Endothelial cell of umbilical vein (primary cell): ENCODE results near the gene ARHGAP18. TPM values are rescaled to one million over a fixed set of nuclear protein-coding genes. Genes with fewer than 3 reads are reported as not detected.

Experiments used
- BruUV-seq: library from RNA; stranded (reverse); fragments of 400-500 nt; replicated peaks from 2 replicates; lab custom pipeline; 2021; lab: Mats Ljungman, UMichigan
- CTCF ChIA-PET: fragments of 300-600, 350-600 bp; sonication (Branson Sonifier 250); formaldehyde crosslinking; loops from one replicate; lab custom pipeline; 2021; ENCODE audit warnings: antibody characterized with exemption, inconsistent platforms; lab: Charles Lee
- POLR2A ChIA-PET: fragments of 300-600, 350-600 bp; sonication (Branson Sonifier 250); formaldehyde crosslinking; loops from one replicate; lab custom pipeline; 2021; ENCODE audit warnings: antibody characterized with exemption, inconsistent platforms; lab: Charles Lee
- DNase-seq: peaks from one replicate; pipeline ENCODE4 v3.0.0-alpha.2; 2011; ENCODE audit warnings: low read depth, low spot score
- FAIRE-seq: peaks from 2 replicates; lab custom pipeline; 2011; peaks lifted over from hg19 to GRCh38; lab: Jason Lieb, UNC
- H2AFZ ChIP-seq: 2 replicates; pipeline ENCODE4 v1.6.0; 2012; ENCODE audit warnings: low read depth, low read length, control low read depth, inconsistent platforms
- H3K27ac ChIP-seq: 2 replicates; pipeline ENCODE4 v1.5.1; 2011; ENCODE audit warnings: low read depth, mild to moderate bottlenecking, control low read depth, low read length, moderate library complexity; ENCODE audit not compliant: insufficient read depth
- H3K27me3 ChIP-seq, 2 experiments: 2 replicates each; pipeline versions ENCODE4 v1.6.0 to v1.6.1; 2011; ENCODE audit warnings: low read length in 2 of 2, mixed read lengths in 1 of 2; ENCODE audit not compliant: control insufficient read depth in 2 of 2, insufficient read depth in 2 of 2
- H3K36me3 ChIP-seq, 2 experiments: 2 replicates in 1 of 2; 3 replicates in 1 of 2; pipeline ENCODE4 v1.5.1; 2011; ENCODE audit warnings: low read length in 2 of 2, mild to moderate bottlenecking in 1 of 2, moderate library complexity in 1 of 2; ENCODE audit not compliant: control insufficient read depth in 2 of 2, insufficient read depth in 2 of 2; ENCODE audit errors: extremely low read depth in 1 of 2
- H3K4me1 ChIP-seq: 3 replicates; pipeline ENCODE4 v1.5.1; 2011; ENCODE audit warnings: mild to moderate bottlenecking, low read length; ENCODE audit not compliant: control insufficient read depth, insufficient read depth; ENCODE audit errors: extremely low read depth
- H3K4me2 ChIP-seq: 2 replicates; pipeline ENCODE4 v1.6.1; 2011; ENCODE audit warnings: low read length, control low read depth, mixed read lengths; ENCODE audit not compliant: insufficient read depth
- H3K4me3 ChIP-seq, 3 experiments: fragments of 200-600 bp in 1 of 3; sonication (generic), shearing (Covaris generic) in 1 of 3; replicated peaks in 1 of 3; 2 replicates each; pipeline ENCODE4 v1.5.1; 2011 to 2016; ENCODE audit warnings: control low read depth in 3 of 3, low read length in 3 of 3, mild to moderate bottlenecking in 2 of 3, inconsistent platforms in 1 of 3, low read depth in 1 of 3, moderate library complexity in 1 of 3; ENCODE audit not compliant: insufficient read depth in 1 of 3
- H3K79me2 ChIP-seq: 2 replicates; pipeline ENCODE4 v1.6.0; 2012; ENCODE audit warnings: low read length, inconsistent platforms; ENCODE audit not compliant: control insufficient read depth, insufficient read depth
- H3K9ac ChIP-seq: replicated peaks from 2 replicates; pipeline ENCODE3; 2011; ENCODE audit warnings: low read length, control low read depth; ENCODE audit not compliant: insufficient read depth; ENCODE audit errors: extremely low read depth
- H3K9me1 ChIP-seq: replicated peaks from 3 replicates; pipeline ENCODE4 v1.6.0; 2011; ENCODE audit warnings: mild to moderate bottlenecking, low read length; ENCODE audit not compliant: control insufficient read depth, insufficient read depth; ENCODE audit errors: extremely low read depth
- H3K9me3 ChIP-seq: replicated peaks from 2 replicates; pipeline ENCODE4 v1.5.1; 2012; ENCODE audit warnings: low read length, inconsistent platforms; ENCODE audit not compliant: control insufficient read depth, insufficient read depth
- H4K20me1 ChIP-seq: replicated peaks from 2 replicates; pipeline ENCODE3; 2011; ENCODE audit warnings: mild to moderate bottlenecking, low read length; ENCODE audit not compliant: control insufficient read depth, insufficient read depth; ENCODE audit errors: extremely low read depth
- EZH2 ChIP-seq: IDR thresholded peaks from 2 replicates; pipeline ENCODE4 v1.6.1; 2012; ENCODE audit warnings: borderline replicate concordance, low read depth, mild to moderate bottlenecking, moderate library complexity, low read length, inconsistent platforms; ENCODE audit not compliant: severe bottlenecking
- FOS ChIP-seq: IDR thresholded peaks from 2 replicates; pipeline ENCODE4 v1.6.1; 2011; ENCODE audit warnings: mild to moderate bottlenecking, low read length, moderate library complexity, borderline replicate concordance; ENCODE audit not compliant: insufficient read depth
- GATA2 ChIP-seq: IDR thresholded peaks from 2 replicates; pipeline ENCODE4 v1.7.0; 2011; ENCODE audit warnings: low read depth, mild to moderate bottlenecking, moderate library complexity, mixed read lengths, low read length; ENCODE audit not compliant: insufficient read length, insufficient read depth
- JUN ChIP-seq: IDR thresholded peaks from 2 replicates; pipeline ENCODE4 v1.6.1; 2011; ENCODE audit warnings: borderline replicate concordance, low read depth; ENCODE audit not compliant: insufficient read length, insufficient read depth
- MAX ChIP-seq: IDR thresholded peaks from 2 replicates; pipeline ENCODE4 v1.6.1; 2011; ENCODE audit not compliant: insufficient read depth, insufficient read length
- MYC ChIP-seq: IDR thresholded peaks from one replicate; pipeline ENCODE4 v1.6.1; 2011; ENCODE audit warnings: mild to moderate bottlenecking, low read depth, low read length
- POLR2A ChIP-seq: IDR thresholded peaks from 2 replicates; pipeline ENCODE4 v1.6.1; 2012; ENCODE audit warnings: low read depth, mild to moderate bottlenecking, control low read depth, low read length
- POLR2AphosphoS5 ChIP-seq: IDR thresholded peaks from 2 replicates; pipeline ENCODE4 v1.6.1; 2012; ENCODE audit warnings: low read depth, mild to moderate bottlenecking, control low read depth, low read length, moderate library complexity; ENCODE audit not compliant: insufficient read depth
- dilution Hi-C: fragments of 300-500 bp; cut with MboI; formaldehyde crosslinking; loops from one replicate; pipeline ENCODE4 v1.15.0; 2019; ENCODE audit warnings: low sequenced_read_pairs; ENCODE audit not compliant: extremely low pct_ligation_motif_present
- intact Hi-C: fragments of 100-400 bp; cut with micrococcal nuclease; formaldehyde crosslinking; loops from one replicate; pipeline ENCODE4 v1.10.0; 2022
- polyA plus RNA-seq, 4 experiments: library from polyadenylated mRNA; depleted of rRNA in 3 of 4; stranded (reverse) in 3 of 4; unstranded in 1 of 4; fragments of >200 nt; gene quantifications; 2 replicates each; pipeline versions ENCODE4 v1.2.1 to v1.2.3, GENCODE V29; 2011 to 2012; ENCODE audit warnings: missing spikeins in 1 of 4
- total RNA-seq: library from RNA; stranded (reverse); gene quantifications from 2 replicates; pipeline ENCODE4 v1.2.3, GENCODE V29; 2021
- TF ChIP-seq, protein P1 (sequence below), 2 donors: IDR thresholded peaks; 1 replicate in 1 of 2; 2 replicates in 1 of 2; pipeline ENCODE4 v1.5.1; 2011; ENCODE audit warnings: low read length in 2 of 2, mild to moderate bottlenecking in 2 of 2, moderate library complexity in 2 of 2, control low read depth in 1 of 2, inconsistent platforms in 1 of 2, low read depth in 1 of 2; ENCODE audit not compliant: insufficient read depth in 1 of 2; ENCODE audit errors: extremely low read depth in 1 of 2

Gene ARHGAP18
- total and polyA plus RNA-seq, 2 donors (not counting 3 experiments of a cell fraction or from before 2014, with no cell fraction given), result 13.1 to 86.1 TPM

DNA sequence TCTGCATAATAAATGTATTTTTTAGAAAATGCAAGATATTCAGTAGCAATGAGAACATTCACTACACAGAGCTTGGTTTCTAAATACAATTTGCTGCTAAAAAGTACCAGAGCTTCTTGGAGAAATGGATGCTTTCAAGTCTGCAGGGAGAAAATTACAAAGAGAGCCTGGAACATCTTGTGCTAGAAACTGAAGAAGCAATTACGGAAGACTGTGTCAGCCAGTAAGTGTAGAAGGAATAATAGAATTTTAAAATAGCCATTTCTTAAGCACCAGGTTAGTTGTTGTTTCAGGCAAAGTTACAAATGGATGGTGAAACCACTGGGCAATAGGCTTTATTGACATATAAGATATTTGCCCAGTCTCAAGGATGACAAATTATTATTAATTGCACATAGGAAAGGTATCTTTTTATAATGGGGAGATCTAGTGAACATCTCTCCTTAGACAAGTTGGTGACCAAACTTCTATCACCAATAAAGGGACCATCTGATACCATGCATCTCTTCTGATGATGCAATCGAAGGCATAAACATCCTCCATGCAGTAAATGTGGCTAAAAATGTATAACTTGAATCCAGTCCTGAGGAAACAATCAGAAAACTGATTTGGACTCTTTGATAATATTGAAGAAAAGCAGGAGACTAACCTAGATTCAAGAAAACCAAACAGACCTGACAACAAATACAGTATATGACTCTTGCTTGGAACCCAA is 81.7 kb downstream of the ARHGAP18 start:
- Histone ChIP-seq H2AFZ (no peak overlapping the region), H3K4me2 (no peak overlapping the region), H3K9ac (no peak overlapping the region), H3K4me1 (peaks cover 11% of the 10 kb centered on the region), H4K20me1 (no peaks in the 10 kb centered on the region), H3K36me3 (peaks cover 1 to 29% of the 10 kb centered on the region in 2 experiments), H3K79me2 (no peaks in the 10 kb centered on the region), H3K27me3 (no peaks in the 10 kb centered on the region), H3K9me3 (no peaks in the 10 kb centered on the region), H3K9me1 (no peaks in the 10 kb centered on the region), H3K27ac (no peak overlapping the region), H3K4me3 (no peak overlapping the region)
- CTCF ChIA-PET, result interaction anchor here (1.2 kb wide), 1 partner anchor 147 kb away, joined by 4 read pairs; no protein-coding TSS in a partner anchor
- no TSS peak for BruUV-seq
- intact Hi-C loops, result no loop called here
- POLR2A ChIA-PET, result no interaction called here
- DNase-seq, result no peak
- dilution Hi-C loops, result no loop called here
- no peak for TF ChIP-seq MYC
- TF ChIP-seq MAX, result no peak
- TF ChIP-seq, protein P1, sequence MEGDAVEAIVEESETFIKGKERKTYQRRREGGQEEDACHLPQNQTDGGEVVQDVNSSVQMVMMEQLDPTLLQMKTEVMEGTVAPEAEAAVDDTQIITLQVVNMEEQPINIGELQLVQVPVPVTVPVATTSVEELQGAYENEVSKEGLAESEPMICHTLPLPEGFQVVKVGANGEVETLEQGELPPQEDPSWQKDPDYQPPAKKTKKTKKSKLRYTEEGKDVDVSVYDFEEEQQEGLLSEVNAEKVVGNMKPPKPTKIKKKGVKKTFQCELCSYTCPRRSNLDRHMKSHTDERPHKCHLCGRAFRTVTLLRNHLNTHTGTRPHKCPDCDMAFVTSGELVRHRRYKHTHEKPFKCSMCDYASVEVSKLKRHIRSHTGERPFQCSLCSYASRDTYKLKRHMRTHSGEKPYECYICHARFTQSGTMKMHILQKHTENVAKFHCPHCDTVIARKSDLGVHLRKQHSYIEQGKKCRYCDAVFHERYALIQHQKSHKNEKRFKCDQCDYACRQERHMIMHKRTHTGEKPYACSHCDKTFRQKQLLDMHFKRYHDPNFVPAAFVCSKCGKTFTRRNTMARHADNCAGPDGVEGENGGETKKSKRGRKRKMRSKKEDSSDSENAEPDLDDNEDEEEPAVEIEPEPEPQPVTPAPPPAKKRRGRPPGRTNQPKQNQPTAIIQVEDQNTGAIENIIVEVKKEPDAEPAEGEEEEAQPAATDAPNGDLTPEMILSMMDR (IDR thresholded peaks at IDR 0.05; ENCODE audit: extremely low read depth in 1 of 2, insufficient read depth in 1 of 2, low read depth in 1 of 2, low read length in 2 of 2), result no peak
- no peak for TF ChIP-seq FOS
- no peak for TF ChIP-seq GATA2
- TF ChIP-seq POLR2AphosphoS5, result no peak
- no peak for TF ChIP-seq JUN
- TF ChIP-seq POLR2A, result no peak
- no peak for TF ChIP-seq EZH2
- no peak for FAIRE-seq
